Loucy (cell line): ENCODE measurements around the gene KCNQ2.

Source experiments
- H2AFZ ChIP-seq: fragments of 200-600 bp; sonication (generic); 2 replicates; pipeline ENCODE4 v1.6.0; 2016; ENCODE audit warnings: antibody characterized with exemption, mild to moderate bottlenecking, low read length, moderate library complexity
- H3F3A ChIP-seq: fragments of 200-600 bp; 2 replicates; pipeline ENCODE4 v1.6.0; 2016; ENCODE audit warnings: antibody characterized with exemption, low read depth, mild to moderate bottlenecking
- H3K27me3 ChIP-seq: fragments of 200-600 bp; sonication (generic); 2 replicates; pipeline ENCODE4 v1.6.1; 2014; ENCODE audit warnings: low read length, mild to moderate bottlenecking; ENCODE audit not compliant: insufficient read depth, poor library complexity, severe bottlenecking
- H3K36me3 ChIP-seq: fragments of 200-600 bp; sonication (generic); 2 replicates; pipeline ENCODE4 v1.6.1; 2016; ENCODE audit warnings: low read length; ENCODE audit not compliant: insufficient read depth
- H3K4me1 ChIP-seq: fragments of 200-600 bp; sonication (generic); 2 replicates; pipeline ENCODE4 v1.5.1; 2014; ENCODE audit warnings: low read length, mild to moderate bottlenecking; ENCODE audit not compliant: insufficient read depth, poor library complexity, severe bottlenecking
- H3K4me2 ChIP-seq: fragments of 200-600 bp; sonication (generic); 2 replicates; pipeline ENCODE4 v1.6.0; 2014; ENCODE audit warnings: antibody characterized with exemption, low read length, low read depth, mild to moderate bottlenecking; ENCODE audit not compliant: poor library complexity, severe bottlenecking
- H3K4me3 ChIP-seq: fragments of 200-600 bp; sonication (generic); 2 replicates; pipeline ENCODE4 v1.5.1; 2014; ENCODE audit warnings: low read length, mild to moderate bottlenecking, mixed read lengths; ENCODE audit not compliant: poor library complexity, severe bottlenecking
- H3K79me2 ChIP-seq: fragments of 200-600 bp; sonication (generic); 2 replicates; pipeline ENCODE4 v1.6.1; 2014; ENCODE audit warnings: low read length; ENCODE audit not compliant: insufficient read depth
- H3K9ac ChIP-seq: fragments of 200-600 bp; sonication (generic); 2 replicates; pipeline ENCODE4 v1.6.0; 2014; ENCODE audit warnings: mild to moderate bottlenecking, low read depth, low read length, moderate library complexity; ENCODE audit not compliant: poor library complexity, severe bottlenecking
- H3K9me2 ChIP-seq: fragments of 200-600 bp; sonication (generic); replicated peaks from 2 replicates; pipeline ENCODE4 v1.6.1; 2016; ENCODE audit warnings: low read depth, low read length, mixed read lengths
- H3K9me3 ChIP-seq: fragments of 200-600 bp; sonication (generic); 2 replicates; pipeline ENCODE4 v1.6.1; 2014; ENCODE audit warnings: mild to moderate bottlenecking, antibody characterized with exemption, low read length, low read depth; ENCODE audit not compliant: insufficient read depth
- H4K20me1 ChIP-seq: fragments of 200-600 bp; sonication (generic); 2 replicates; pipeline ENCODE4 v1.6.0; 2014; ENCODE audit warnings: antibody characterized with exemption, low read length, mild to moderate bottlenecking; ENCODE audit not compliant: insufficient read depth, poor library complexity, severe bottlenecking
- CTCF ChIP-seq: fragments of 200-600 bp; sonication (generic); conservative IDR thresholded peaks from 2 replicates; pipeline ENCODE4 v1.5.1; 2014; ENCODE audit warnings: mild to moderate bottlenecking, antibody characterized with exemption, low read length
- EZH2phosphoT487 ChIP-seq: fragments of 200-600 bp; IDR thresholded peaks from 2 replicates; pipeline ENCODE4 v1.6.1; 2018; ENCODE audit warnings: antibody characterized with exemption, mild to moderate bottlenecking, moderate library complexity, borderline replicate concordance

KCNQ2 gene

DNA sequence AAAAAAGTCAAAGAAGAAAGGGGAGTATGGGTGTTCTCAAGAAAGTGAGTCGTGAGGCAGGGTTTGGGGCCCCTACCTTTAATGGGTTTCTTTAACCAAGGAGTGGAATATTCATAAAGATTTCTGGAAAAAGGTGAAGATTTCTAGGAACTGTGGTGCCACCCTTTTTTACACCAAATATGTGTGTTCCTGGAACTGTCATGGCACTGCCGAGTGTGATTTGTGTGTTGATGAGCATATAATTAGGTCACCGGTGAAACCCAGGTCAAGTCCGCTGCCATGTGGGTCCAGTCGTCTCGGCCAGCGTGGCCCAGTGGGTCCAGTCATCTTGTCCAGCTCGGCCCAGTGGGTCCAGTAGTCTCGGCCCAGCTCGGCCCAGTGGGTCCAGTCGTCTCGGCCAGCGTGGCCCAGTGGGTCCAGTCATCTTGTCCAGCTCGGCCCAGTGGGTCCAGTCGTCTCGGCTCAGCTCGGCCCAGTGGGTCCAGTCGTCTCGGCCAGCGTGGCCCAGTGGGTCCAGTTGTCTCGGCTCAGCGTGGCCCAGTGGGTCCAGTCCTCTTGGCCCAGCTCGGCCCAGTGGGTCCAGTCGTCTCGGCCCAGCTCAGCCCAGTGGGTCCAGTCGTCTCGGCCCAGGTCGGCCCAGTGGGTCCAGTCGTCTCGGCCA, 34.8 kb upstream of the KCNQ2 start:
- H3K27me3 ChIP-seq, result no peaks in the 10 kb centered on the region

GRCh38 chr20:63505723-63506122, 33.3 kb upstream of the KCNQ2 start:
- no peak overlapping the region for H3K4me3 ChIP-seq
- H3K27me3 ChIP-seq, result no peaks in the 10 kb centered on the region
- no peak overlapping the region for H3K9ac ChIP-seq
- no peak overlapping the region for H3K4me2 ChIP-seq
- no peaks in the 10 kb centered on the region for H3K9me2 ChIP-seq
- H3K4me1 ChIP-seq, result no peaks in the 10 kb centered on the region
- no peaks in the 10 kb centered on the region for H3K36me3 ChIP-seq
- no peak for TF ChIP-seq EZH2phosphoT487
- no peak for TF ChIP-seq CTCF
- no peaks in the 10 kb centered on the region; the same call in 1 of the 2 replicates for H3K9me3 ChIP-seq
- no peaks in the 10 kb centered on the region for H3K79me2 ChIP-seq
- H3F3A ChIP-seq, result no peaks in the 10 kb centered on the region
- H4K20me1 ChIP-seq, result no peaks in the 10 kb centered on the region
- no peak overlapping the region for H2AFZ ChIP-seq

More for the DNA sequence above, 34.8 kb upstream of the KCNQ2 start:
- TF ChIP-seq CTCF (no peak), EZH2phosphoT487 (no peak)
- H3K4me1 ChIP-seq, result no peaks in the 10 kb centered on the region
- no peaks in the 10 kb centered on the region for H4K20me1 ChIP-seq
- H3K9me2 ChIP-seq, result no peaks in the 10 kb centered on the region
- no peaks in the 10 kb centered on the region; the same call in 1 of the 2 replicates for H3K9me3 ChIP-seq
- H3K4me3 ChIP-seq, result no peak overlapping the region
- H3K79me2 ChIP-seq, result no peaks in the 10 kb centered on the region
- no peaks in the 10 kb centered on the region for H3K36me3 ChIP-seq
- no peaks in the 10 kb centered on the region for H3F3A ChIP-seq
- H3K9ac ChIP-seq, result no peak overlapping the region
- H2AFZ ChIP-seq, result no peak overlapping the region
- H3K4me2 ChIP-seq, result no peak overlapping the region

- Histone ChIP-seq H3K79me2 (no peaks in the 10 kb centered on the region), H3F3A (no peaks in the 10 kb centered on the region), H3K4me2 (no peak overlapping the region), H3K9me3 (no peaks in the 10 kb centered on the region; the same call in 1 of the 2 replicates), H4K20me1 (no peaks in the 10 kb centered on the region), H2AFZ (no peak overlapping the region), H3K9ac (no peak overlapping the region), H3K9me2 (no peaks in the 10 kb centered on the region), H3K27me3 (no peaks in the 10 kb centered on the region), H3K4me3 (no peak overlapping the region), H3K36me3 (no peaks in the 10 kb centered on the region), H3K4me1 (no peaks in the 10 kb centered on the region)
- TF ChIP-seq EZH2phosphoT487 (no peak), CTCF (no peak)
Observed at GRCh38 chr20:63505281-63505680, 32.8 kb upstream of the KCNQ2 start.
